HG03175 (cell line): Measurements from ENCODE around the gene BDKRB2.

Source experiments
- ATAC-seq: cut with Tn5 transposase; IDR thresholded peaks from one replicate; pipeline ENCODE4 v1.9.1; 2021; ENCODE audit warnings: mild to moderate bottlenecking, moderate library complexity; ENCODE audit not compliant: unreplicated experiment

The BDKRB2 gene

DNA sequence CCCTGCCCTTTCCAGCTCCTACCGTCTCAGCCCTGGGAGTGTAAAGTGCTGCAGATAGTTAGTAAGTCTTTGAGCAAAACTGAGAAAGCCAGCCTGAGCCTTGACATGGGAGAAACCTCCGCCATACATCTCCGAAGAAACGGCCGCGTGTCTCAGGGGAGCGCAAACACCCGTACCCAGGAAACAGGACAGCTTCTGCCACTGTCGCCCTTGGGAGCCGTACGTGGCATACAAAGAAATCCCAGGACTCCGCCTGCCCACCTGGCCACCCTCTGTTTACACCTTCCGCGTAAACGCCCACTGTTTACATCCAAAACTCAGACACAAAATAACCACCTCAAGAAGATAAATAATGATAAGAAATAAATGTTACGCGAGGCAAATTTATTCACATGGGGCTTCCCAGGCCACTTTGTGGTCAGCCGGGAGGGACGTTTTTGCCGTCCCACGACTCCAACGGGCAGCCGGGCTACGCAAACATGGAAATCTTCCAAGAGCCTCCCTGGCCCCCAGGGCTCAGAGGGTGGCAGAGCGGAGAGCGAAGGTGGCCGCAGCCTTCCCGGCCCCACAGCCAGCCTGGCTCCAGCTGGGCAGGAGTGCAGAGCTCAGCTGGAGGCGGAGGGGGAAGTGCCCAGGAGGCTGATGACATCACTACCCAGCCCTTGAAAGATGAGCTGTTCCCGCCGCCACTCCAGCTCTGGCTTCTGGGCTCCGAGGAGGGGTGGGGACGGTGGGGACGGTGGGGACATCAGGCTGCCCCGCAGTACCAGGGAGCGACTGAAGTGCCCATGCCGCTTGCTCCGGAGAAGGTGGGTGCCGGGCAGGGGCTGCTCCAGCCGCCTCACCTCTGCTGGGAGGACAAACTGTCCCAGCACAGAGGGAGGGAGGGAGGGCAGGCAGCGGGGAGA, at the start of gene BDKRB2:
BDKRB2 (plus strand) TSS at position 689 of the 908 bp plus-strand sequence. CDS start 32,269 bp downstream, outside the sequence.
- no peak for ATAC-seq

DNA sequence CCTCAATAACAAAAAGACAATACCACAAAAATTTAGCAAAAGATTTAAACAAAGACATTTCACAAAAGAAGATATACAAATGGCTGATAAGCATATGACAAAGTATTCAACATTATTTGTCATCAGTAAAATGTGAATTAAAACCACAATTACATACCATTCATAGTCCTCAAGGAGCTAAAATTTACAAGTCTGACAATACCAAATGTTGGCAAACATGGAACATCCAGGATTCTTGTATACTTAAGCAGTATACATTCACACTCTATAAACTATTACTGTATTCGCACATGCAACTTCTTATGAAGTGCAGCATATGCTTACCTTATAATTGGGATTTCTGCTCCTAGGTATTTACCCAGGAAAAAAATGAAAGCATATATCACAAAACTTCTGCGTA, 49.7 kb upstream of the BDKRB2 start:
- ATAC-seq, result no peak

DNA sequence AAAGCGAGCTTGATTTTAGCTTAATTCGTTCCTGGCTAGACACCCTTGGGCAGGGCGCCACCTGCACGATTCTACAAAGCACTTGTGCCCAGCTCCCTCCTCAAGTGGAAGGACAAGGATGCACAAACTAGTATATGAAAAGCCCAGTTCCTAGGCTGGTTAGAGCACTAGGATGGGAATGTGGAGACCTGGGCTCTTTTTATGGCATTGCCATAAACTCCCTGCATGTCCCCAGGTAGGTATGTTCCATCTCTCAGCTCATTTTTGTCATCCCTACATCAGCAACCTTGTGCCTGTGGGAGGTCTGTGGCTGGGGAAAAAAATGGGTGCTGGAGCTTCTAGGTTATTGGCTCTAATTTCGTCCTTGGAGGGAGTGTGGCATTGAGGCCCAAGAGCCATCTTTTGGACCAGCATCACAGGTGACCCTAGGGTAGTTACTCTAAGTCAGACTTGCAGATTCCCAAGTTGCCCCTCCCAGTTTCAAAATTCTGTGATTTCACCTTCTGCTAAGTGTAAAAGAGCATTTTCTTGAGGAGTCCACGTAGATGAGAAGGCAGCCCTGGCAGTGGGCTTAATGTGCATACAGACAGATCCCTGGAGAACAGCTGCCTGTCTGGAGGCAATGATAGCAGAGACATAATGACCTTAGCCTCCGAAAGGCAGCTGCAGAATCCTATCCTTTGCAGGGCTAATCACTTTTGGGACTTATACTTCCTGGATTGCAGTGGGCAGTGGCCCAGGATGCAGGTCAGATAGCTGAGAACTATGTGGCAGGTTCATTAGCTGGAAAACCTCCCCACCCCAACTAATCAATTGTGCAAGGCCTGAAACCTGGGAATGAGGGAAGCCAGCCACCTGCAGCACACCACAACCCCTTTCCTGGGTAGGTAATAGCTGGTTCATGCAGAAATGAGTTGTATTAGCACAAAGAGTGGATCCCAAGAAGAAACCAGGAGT, 47.6 kb upstream of the BDKRB2 start:
- no peak for ATAC-seq

DNA sequence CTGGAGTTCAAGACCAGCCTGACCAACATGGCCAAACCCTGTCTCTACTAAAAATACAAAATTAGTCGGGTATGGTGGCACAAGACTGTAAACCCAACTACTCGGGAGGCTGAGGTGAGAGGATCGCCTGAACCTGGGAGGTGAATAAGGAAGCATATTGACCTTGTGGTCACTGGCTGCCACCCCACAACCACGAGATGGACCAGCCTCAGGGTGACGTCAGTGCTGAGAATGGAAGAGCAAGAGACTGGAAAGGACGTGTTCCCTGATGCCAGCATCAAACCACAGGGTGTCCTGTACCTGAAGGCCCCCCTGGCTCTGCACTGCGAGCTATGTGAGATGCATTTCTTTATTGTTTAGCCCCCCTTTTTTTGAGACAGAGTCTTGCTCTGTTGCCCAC, 45.9 kb upstream of the BDKRB2 start:
- no peak for ATAC-seq

DNA sequence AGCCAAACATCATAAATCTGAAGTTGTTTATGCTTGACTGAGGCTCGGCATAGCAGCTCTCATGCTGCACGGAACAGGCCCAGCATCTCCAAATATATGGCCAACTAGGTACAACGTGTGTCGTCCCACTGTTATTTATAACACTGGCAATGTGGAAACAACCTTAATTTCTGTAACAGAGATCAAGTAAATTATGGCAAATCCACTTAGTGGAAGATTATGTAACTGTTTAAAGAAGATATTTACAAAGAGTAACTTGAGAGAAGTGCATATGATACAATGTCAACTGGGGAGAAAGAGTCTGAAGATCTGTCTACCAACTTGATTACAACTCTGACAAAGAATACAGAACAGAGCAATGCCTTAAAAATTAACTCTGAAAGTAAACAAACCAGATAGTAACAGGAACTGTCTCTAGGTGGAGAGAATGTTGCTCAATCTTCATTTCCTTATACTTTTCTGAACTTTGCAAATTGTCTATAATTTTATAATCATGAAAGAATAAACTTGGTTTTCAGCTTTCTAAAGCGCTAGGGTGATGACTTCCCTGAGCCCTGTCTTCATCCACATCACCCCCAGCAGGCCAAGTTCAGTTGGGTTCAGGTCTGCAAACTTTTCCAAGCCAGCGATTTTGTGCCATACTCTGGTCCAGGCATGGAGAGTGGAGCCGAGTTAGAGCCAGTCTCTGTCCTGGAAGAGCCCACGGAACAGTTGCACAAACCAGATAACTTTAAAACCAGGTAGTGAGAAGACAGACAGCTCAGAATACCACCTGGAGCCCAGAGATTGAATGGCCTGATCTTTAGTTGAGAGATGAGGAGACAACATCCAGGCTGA, 44.3 kb upstream of the BDKRB2 start:
- no peak for ATAC-seq

DNA sequence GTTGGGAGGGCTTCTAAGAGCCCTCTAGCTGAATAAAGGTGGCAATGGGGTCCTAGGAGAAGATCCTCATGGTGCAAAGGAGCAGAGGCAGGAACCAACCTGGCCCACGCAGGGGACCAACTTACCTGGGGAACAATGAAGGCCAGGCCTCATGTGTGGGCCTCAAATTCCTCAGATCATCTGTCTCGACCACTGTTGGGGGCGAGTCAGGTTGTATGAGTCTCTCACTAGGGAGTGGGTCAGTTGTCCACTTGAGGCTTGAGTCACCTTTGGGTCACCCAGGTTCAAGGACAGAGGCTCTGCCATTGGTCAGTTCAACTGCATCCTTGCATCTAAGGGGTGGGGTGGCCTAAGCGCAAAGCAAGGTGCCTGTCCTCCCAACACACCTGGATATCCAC, 43.7 kb upstream of the BDKRB2 start:
- ATAC-seq, result no peak

DNA sequence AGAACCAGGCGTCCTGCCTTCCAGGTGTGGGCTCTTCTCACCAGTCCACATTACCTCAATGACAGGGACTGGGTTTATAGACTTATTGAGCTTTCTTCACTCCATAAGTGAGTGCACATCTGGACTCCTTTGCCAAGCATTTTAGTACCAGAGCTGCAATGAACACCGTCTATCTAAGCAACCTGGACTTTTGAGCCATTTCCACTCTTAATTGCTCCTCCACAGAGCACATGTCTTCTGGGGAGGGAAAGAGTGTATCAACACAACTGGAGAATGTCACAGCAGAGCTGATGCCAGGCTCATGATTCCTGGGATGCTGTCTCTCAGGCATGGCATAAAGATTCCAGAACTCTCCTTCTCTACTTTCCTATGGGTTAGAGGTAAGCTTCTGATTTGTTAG, 43.0 kb upstream of the BDKRB2 start:
- ATAC-seq, result no peak

DNA sequence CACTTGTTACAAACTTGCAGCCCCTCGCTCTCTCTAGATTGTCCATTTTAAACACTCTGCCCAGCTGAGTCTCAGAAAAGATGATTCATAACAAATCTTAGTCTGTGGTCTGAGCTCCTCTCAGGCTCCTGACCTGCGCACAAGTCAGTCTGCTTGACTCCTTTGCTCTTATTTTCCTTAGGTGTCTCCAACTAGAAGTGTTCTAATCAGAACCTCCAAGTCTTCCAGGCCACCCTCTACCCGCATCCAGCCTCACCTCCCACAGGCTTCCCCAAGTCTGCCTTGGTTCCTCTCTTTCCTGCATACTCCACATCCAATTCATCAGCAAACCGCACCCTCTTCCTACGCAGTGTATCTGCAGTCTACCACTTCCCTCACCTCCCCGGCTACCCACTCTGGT, 42.4 kb upstream of the BDKRB2 start:
- ATAC-seq, result no peak

DNA sequence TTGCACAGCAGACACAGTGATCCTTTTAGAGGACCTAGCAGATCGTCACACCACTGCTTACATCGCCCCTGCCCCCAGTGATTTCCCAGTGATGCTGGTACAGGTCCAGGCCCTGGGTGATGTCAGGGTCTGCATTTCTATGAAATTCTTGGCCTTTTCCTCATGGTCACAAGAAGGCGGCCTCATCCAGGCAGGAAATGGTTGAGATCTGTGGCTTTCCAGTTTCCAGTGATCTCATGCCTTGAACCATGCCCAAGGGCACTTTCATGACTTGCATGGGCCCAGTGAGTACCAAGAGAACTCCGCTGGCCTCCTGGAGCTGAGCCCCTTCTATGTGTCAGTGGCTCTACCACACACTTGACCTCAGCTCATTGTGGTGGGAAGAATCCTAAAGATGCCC, 41.9 kb upstream of the BDKRB2 start:
- no peak for ATAC-seq

DNA sequence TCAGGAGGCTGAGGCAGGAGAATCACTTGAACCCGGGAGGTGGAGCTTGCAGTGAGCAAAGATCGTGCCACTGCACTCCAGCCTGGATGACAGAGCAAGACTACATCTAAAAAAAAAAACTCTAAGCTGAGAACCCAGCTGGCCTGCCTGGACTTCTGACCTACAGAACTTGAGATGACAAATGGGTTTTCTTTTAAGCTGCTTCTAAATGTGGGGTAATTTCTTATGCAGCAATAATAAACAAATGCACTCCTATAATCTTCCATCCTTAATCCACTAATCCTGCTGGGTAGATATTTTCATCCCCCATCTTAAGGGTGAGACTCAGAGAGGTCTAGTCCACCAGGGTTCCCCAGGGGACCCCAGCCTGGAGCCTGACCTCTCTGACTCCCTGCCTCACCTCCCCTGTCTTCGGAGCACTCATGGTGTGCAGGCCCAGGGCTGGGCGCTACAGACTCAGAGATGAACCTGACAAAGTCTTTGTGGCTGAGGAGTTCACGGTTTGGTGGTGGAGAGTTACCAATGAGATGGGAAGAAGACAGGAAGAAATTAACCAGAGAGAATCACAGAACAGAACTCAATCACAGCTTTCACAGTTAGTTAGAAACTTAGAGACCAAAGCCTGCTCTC, 39.7 kb upstream of the BDKRB2 start:
- ATAC-seq, result no peak

DNA sequence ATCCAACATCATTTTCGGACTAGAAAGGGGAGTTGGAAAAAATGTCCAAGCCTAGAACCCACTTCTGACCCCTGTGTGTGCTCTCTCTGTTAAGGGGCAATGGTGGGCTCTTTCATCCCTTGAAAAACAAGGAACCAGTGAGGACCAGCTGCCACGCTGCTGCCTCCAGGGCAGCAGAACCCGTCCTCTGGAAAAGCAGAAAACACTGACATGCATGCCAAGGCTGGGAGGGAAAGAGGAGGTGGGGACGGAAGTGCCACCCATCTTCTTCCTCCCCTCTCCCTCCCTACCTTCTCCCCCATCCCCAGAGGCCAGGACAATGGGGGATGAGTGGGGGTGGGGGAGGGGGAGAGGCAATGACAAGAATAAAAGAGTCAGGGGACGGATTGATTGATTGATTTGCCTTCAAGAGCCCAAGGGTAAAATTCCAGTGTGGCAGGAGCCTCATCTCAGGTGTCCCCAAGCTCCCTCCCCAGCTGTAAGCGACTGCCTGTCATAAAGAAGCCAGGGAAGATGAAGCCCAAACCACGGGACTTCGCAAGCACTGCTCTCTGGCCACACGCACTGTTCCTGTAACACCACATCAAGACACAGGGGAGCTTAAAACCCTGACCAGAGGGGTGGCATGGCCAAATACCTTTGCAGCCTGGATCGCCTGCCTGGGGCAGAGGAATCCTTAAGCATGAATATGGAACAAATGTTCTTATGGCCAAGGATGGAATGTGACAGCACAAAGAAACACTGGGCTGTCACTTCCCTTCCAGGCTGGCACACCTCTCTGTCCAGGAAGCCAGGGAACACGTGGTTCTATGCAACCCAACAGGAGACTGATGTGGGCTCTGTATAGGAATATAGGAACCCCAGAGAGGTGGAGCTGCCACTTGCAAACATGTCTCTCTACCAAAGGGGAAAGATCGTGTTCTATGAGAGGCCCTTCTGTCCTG, 38.9 kb upstream of the BDKRB2 start:
- no peak for ATAC-seq

DNA sequence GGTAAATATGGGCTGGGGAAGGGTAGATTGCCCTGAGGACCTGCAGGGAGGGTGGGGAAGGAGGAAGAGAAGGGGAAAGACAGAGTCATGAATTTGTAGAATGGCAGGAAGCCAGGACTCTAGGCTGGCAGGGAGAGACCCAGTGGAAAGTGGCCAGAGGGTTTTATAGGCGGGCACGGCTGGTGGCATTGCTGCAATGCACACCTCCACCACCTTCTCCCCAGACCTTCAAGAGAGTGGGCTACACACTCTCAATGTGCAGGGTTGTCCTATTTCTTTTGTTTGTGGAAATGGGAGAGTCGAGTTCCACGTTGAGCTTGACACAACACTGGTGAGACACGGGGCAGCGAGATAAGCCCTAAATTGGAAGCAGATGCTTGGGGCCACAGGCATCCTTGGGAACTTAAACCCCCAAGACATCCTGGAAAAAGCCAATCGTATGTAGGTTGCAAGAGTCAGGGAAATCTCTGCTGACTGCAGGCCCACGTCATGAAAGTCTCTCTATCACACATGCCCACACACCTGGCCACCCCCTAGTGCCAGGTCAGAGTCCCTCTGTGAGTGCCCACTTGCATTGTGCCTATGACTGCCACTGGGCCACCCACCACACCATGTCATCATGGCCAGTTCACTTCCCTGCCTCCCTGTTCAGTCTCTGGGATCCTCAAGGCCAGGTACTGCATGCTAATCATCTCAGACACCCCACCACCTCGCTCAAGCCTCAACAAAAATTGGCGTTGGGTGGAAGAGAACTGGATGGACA, 38.0 kb upstream of the BDKRB2 start:
- ATAC-seq, result no peak

DNA sequence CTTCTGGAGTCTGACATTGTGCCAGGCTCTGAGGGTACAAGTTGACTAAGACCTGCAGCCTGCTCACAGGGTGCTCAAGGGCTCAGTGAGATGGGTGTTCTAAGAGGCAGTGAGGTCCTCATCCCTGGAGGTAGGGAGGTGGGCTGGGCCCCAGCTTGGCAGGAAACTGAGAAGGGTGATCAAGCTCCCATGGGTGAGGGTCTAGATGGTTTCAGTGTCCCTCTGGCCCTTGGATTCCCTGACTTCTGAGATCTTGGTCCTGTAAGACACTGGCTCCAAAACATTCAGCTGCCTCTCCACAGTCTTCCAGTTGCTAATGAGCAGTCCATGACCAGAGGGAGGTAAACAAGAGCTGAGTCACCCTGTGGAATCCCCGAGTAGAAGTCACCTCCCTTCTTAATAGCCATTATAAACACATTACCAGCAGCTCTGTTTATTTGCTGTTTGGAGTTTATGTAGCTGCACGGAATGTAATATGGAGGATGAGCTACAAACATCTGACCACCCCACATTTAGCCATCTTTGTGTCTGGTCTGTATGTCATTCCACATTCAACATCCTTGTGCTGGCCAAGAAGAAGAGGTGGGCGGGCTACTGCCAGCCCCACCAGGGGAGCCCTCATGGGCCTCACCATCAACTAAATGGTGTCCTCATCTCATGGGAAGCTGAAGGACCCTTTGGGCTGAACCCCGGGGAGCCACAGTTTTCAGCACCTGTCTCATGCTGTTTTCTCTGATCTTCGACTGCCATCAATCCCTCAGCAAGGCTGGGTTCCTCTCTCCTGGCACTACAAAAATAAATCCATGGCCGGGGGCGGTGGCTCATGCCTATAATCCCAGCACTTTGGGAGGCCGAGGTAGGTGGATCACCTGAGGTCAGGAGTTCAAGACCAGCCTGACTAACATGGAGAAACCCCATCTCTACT, 37.2 kb upstream of the BDKRB2 start:
- ATAC-seq, result no peak

DNA sequence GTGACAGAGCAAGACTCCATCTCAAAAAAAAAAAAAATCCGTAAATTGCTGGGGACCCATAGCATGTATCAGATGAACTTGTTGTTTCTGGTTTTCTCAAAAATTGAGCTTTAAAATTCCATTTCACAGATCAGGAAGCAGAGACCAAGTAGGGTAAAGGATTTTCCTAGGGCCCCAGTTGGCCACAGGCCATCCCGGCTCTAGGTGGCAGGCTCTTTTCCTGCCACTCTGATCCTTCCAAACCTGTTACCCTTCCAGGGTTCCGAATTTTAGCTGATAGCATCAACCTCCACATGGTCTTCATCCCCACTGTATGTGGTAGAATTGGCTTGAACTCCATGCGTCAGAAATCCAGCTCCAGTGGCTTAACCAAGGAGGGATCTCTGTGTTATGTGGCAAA, 36.1 kb upstream of the BDKRB2 start:
- no peak for ATAC-seq

DNA sequence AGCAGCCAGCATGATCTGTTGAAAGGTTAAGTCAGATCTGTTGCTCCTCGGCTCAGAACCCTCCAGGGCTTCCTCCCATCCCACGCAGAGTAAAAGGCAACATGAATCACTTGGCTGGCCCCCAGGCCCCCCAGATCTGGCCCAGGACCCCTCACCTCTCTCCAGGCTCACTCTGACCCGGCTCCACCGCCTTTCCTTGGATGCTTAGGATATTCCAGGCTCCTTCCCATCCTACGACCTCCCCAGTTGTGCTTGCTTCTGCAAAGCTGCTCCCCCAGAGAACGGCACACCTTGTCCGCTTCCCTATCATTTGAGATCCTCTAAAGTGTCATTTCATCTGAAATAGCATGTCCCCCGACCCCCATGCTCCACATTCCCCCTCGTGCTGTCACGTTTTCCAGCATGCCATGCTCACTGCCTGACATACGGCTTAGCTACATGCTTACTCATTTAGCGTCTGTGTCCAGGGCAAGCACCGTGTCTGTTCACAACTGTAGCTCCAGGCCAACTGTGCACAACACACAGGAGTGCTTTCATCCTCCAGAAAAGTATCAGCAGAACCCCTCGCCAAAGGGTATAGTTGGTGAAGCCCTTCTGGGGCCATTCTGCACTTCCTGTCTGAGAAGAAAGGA, 33.6 kb upstream of the BDKRB2 start:
- no peak for ATAC-seq

DNA sequence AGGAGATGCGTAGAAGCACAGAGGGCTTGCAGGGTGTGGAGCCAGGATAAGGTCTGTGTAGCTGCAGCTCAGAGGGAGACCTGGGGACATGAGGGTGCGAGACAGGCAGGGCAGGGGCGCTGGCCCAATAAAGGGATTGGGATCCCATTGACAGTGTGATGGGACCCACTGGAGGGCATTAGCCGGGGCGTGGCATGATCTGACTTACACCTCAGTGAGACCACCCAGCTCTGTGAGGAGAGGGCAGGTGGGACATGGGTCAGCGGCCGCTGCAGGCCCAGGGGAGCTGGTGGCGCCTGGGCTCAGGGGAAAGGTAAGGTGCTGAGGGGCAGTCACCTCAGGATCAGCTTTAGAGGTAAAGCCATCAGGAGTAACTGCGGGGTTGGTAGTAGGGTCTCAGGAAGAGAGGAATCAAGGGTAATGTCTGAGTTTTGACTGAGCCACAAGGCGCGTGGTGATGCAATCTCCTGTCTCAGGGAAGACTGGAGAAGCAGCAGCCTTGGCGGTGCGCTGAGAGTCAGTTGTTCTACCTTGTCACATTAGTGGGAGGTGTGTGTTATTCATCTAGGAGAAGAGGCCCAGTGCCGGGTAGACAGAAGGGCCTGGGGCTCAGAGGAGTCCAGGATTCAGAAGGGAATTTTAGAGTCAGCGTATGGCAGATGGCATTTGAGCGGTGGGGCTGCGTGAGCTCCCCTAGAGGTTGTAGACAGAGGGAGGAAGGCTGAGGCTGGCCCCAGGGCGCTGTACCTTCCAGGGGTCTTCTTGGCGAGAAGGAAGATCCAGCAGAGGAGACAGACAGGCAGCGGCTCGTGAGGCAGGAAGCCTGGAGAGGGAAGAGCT, 30.8 kb upstream of the BDKRB2 start:
- ATAC-seq, result no peak
